Neural progenitor cell (in vitro differentiated cells): ENCODE data around the gene HES6.

Experiments
- CTCF ChIP-seq: fragments of 200-600 bp; sonication (generic); IDR thresholded peaks from 2 replicates; pipeline ENCODE4 v1.5.1; 2017; ENCODE audit warnings: antibody characterized with exemption, mild to moderate bottlenecking
- EZH2phosphoT487 ChIP-seq: fragments of 200-600 bp; sonication (generic); IDR thresholded peaks from 2 replicates; pipeline ENCODE4 v1.6.1; 2017; ENCODE audit warnings: antibody characterized with exemption

DNA sequence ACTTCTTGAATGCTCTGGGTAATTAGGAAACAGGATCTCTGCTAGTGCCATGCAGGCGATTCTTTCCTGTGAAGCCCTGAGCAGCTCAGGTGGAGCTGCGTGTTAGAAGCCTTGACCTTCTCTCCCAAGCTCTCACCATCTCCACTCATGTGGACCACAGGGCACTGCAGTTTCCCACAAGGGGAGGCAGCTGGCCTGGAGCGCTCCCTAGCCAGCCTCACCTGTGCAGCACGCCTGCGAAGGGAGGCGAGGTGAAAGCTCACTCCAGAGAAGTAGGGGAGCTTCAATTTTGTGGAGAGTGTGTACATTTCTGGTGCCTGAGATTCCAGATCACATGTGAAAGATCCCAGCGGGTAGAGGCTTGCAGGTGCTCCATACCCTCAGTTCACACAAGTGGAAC is 11.1 kb upstream of the HES6 start:
- no peak for TF ChIP-seq CTCF
- no peak for TF ChIP-seq EZH2phosphoT487
